NT2/D1 (cell line): ENCODE data around the gene MRFAP1.

ENCODE experiments used
- SUZ12 ChIP-seq: IDR thresholded peaks from 2 replicates; pipeline ENCODE4 v1.6.1; 2011; ENCODE audit not compliant: insufficient read length, insufficient read depth; ENCODE audit errors: extremely low read depth
- YY1 ChIP-seq: IDR thresholded peaks from 2 replicates; pipeline ENCODE4 v1.6.1; 2011; ENCODE audit not compliant: insufficient read length, insufficient read depth
- ZNF274 ChIP-seq: IDR thresholded peaks from 2 replicates; pipeline ENCODE4 v1.6.1; 2011; ENCODE audit warnings: mild to moderate bottlenecking, low read depth, low read length

GRCh38 chr4:6647582-6648230, 7.2 kb downstream of the MRFAP1 start:
- TF ChIP-seq YY1: no peak
- TF ChIP-seq ZNF274: no peak
- TF ChIP-seq SUZ12: no peak
